ENCODE results near the gene FBXO47. TPM values are rescaled to one million over a fixed set of nuclear protein-coding genes. Genes with fewer than 3 reads are reported as not detected.
"Not testable (repeated sequence)": the region's sequence is repeated elsewhere in the genome, so short reads cannot be mapped to it uniquely, and the experiment has no call there.

FBXO47 gene
- polyA plus RNA-seq, 1 donor from 2014 or later, result not detected

GRCh38 chr17:38920374-38921291 lies 46.6 kb downstream of the FBXO47 start:
- Mint-ChIP-seq H3K9me3 (no peaks in the 10 kb centered on the region), H3K4me1 (peaks cover 10 to 21% (median 20%) of the 10 kb centered on the region in 3 donors), H3K27ac (peak overlapping the region; percentile 56 to 94 (median 58)), H3K4me3 (peak overlapping the region in 2 of 4 donors; percentile 25 to 65), H3K27me3 (no peaks in the 10 kb centered on the region), H3K36me3 (peaks cover 5% of the 10 kb centered on the region)

DNA sequence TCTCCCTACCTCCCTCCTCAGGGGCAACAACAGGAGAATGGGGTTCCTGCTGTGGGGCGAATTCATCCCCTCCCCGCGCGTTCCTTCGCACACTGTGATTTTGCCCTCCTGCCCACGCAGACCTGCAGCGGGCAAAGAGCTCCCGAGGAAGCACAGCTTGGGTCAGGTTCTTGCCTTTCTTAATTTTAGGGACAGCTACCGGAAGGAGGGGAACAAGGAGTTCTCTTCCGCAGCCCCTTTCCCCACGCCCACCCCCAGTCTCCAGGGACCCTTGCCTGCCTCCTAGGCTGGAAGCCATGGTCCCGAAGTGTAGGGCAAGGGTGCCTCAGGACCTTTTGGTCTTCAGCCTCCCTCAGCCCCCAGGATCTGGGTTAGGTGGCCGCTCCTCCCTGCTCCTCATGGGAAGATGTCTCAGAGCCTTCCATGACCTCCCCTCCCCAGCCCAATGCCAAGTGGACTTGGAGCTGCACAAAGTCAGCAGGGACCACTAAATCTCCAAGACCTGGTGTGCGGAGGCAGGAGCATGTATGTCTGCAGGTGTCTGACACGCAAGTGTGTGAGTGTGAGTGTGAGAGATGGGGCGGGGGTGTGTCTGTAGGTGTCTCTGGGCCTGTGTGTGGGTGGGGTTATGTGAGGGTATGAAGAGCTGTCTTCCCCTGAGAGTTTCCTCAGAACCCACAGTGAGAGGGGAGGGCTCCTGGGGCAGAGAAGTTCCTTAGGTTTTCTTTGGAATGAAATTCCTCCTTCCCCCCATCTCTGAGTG lies 47.7 kb downstream of the FBXO47 start:
- Mint-ChIP-seq H3K27me3 (no peaks in the 10 kb centered on the region), H3K4me1 (peaks cover 10 to 15% (median 15%) of the 10 kb centered on the region in 3 donors), H3K36me3 (peaks cover 5% of the 10 kb centered on the region), H3K27ac (peak overlapping the region in 1 of 3 donors; percentile 13), H3K4me3 (no peak overlapping the region), H3K9me3 (no peaks in the 10 kb centered on the region)

DNA sequence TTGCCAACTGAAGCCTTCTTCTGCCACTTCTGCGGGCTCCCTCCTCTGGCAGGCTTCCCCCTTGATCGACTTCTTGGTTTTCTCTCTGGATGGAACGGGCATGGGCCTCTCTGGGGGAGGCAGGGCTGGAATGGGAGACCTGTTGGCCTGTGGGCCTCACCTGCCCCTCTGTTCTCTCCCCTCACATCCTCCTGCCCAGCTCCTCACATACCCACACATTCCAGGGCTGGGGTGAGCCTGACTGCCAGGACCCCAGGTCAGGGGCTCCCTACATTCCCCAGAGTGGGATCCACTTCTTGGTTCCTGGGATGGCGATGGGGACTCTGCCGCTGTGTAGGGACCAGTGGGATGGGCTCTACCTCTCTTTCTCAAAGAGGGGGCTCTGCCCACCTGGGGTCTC lies 48.3 kb downstream of the FBXO47 start:
- Mint-ChIP-seq H3K36me3 (peaks cover 5% of the 10 kb centered on the region), H3K4me1 (peaks cover 10 to 15% (median 15%) of the 10 kb centered on the region in 3 donors), H3K27me3 (no peaks in the 10 kb centered on the region), H3K4me3 (no peak overlapping the region), H3K27ac (no peak overlapping the region), H3K9me3 (no peaks in the 10 kb centered on the region)

DNA sequence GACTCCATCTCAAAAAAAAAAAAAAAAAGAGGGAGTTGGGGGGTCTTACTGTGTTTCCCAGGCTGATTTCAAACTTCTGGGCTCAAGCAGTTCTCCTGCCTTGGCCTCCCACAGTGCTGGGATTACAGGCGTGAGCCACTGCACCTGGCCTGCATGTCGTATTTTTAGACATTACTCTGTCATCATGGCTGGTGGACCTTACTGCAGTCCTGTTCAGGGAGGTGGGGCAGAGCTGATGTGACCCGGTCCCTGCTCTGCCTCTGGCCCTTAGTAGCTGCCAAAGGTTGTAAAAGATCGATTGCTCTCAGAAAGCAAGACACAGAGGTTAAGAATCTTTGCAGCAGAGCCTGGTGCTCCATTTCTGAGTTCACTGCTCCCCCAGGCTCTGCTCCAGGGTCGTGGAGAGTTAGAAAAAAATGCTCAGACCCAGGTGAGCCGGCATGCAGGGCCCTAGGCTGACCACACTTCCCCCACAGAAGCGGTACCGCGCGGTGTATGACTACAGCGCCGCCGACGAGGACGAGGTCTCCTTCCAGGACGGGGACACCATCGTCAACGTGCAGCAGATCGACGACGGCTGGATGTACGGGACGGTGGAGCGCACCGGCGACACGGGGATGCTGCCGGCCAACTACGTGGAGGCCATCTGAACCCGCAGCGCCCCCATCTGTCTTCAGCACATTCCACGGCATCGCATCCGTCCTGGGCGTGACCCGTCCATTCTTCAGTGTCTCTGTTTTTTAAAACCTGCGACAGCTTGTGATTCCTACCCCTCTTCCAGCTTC lies 48.9 kb downstream of the FBXO47 start:
- Mint-ChIP-seq H3K36me3 (peaks cover 5% of the 10 kb centered on the region), H3K4me3 (no peak overlapping the region), H3K9me3 (no peaks in the 10 kb centered on the region), H3K27ac (no peak overlapping the region), H3K4me1 (peaks cover 10 to 15% (median 13%) of the 10 kb centered on the region in 3 donors), H3K27me3 (no peaks in the 10 kb centered on the region)

- H3K4me3 Mint-ChIP-seq, result no peak overlapping the region
- no peaks in the 10 kb centered on the region for H3K9me3 Mint-ChIP-seq
- H3K27me3 Mint-ChIP-seq, result no peaks in the 10 kb centered on the region
- H3K36me3 Mint-ChIP-seq, result peaks cover 5% of the 10 kb centered on the region
- H3K4me1 Mint-ChIP-seq, result peaks cover 9 to 15% (median 13%) of the 10 kb centered on the region in 3 donors
- peak overlapping the region in 1 of 3 donors; percentile 25 for H3K27ac Mint-ChIP-seq
Observed at GRCh38 chr17:38917259-38917658, 49.9 kb downstream of the FBXO47 start.

DNA sequence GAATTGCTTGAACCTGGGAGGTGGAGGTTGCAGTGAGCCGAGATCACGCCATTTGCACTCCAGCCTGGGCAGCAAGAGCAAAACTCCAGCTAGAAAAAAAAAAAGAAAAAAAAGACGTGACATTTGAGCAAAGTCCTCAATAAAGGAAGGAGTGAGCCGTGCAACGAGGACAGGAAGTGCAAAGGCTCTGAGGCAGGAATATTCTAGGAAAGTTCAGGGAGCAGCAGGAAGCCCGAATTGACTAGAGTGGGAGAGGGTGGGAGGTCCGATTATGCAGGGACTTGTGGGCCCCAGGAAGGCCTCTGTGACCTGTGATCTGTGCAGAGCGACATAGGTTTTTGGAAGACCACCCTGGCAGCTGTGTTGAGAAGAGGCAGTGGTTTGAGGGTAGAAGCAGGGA lies 50.4 kb downstream of the FBXO47 start:
- Mint-ChIP-seq H3K27me3 (no peaks in the 10 kb centered on the region), H3K4me1 (peaks cover 4 to 13% (median 11%) of the 10 kb centered on the region in 3 donors), H3K9me3 (no peaks in the 10 kb centered on the region), H3K36me3 (peaks cover 5% of the 10 kb centered on the region), H3K27ac (peak overlapping the region in 1 of 3 donors; percentile 25), H3K4me3 (no peak overlapping the region)

- peaks cover 5% of the 10 kb centered on the region for H3K36me3 Mint-ChIP-seq
- peaks cover 0 to 6% (median 3%) of the 10 kb centered on the region in 3 donors for H3K4me1 Mint-ChIP-seq
- no peaks in the 10 kb centered on the region for H3K9me3 Mint-ChIP-seq
- H3K27me3 Mint-ChIP-seq, result no peaks in the 10 kb centered on the region
- H3K27ac Mint-ChIP-seq, result no peak overlapping the region
- H3K4me3 Mint-ChIP-seq, result no peak overlapping the region
Observed at GRCh38 chr17:38915639-38915995, 51.6 kb downstream of the FBXO47 start.

DNA sequence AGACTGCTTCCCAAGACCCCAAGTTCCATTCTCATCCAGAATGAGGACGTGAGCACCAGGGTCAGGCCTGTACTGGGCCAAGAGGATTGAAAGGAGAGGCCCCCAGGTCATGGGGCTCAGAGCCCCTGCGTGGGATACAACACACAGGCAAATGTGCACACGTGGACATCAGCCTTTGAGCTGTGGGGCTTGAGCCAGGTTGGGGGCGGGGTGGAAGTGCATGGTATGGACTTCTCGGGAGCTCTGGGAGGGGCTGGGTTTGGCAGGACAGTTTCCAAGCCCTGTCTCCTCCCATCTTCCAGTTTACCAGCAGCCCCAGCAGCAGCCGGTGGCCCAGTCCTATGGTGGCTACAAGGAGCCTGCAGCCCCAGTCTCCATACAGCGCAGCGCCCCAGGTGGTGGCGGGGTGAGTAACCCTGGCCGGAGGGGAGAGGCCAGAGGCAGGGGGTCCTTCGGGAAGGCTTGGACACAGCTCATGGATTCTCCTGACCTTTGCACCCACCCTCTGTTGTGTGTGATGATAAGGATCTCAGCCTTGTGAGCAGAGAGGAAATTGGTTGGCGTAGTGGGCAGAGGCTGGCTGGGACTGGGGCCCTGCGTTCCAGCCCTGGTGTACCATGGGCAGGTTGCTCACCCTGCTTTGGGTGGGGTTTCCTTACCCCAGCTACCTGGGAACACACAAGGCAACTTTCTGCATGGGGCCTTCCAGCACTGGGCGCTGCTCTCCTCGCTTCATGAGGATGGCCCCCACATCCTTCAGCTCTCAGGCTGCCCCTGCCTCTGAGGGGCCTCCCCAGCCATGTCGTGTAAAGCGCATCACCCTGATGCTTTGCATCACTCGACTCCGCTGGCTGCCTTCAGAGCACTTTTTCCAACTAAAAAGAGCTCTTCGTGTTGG lies 52.2 kb downstream of the FBXO47 start:
- Mint-ChIP-seq H3K27me3 (no peaks in the 10 kb centered on the region), H3K4me3 (no peak overlapping the region), H3K4me1 (peaks cover 0 to 6% (median 1%) of the 10 kb centered on the region in 3 donors), H3K27ac (no peak overlapping the region), H3K9me3 (no peaks in the 10 kb centered on the region), H3K36me3 (peaks cover 4% of the 10 kb centered on the region)

DNA sequence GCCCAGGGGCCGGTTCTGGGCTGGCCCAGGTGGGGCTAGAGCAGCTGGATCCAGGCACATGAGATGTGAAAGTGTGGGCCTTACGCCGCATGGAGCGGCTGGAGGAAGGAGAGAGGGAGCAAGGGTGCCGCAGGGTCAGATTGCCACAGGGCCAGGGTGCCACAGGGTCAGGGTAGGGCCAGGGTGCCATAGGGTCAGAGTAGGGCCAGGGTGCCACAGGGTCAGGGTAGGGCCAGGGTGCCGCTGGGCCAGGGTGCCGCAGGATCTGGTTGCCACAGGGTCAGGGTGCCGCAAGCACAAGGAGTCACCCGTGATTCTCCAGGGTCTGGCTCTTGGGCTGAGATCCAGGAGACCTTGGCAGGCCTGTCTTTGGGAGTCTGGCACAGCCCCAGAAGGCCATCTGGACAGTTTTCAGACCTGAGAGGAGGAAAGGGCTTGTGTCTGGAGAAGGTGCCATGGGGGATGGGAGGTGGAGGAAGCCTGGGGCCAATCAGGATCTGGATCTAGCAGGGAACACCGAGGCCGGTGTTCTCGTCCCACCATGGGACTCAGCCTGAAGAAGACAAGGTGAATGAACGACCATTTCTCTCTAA lies 54.9 kb downstream of the FBXO47 start:
- H3K4me3 Mint-ChIP-seq, result no peak overlapping the region
- no peaks in the 10 kb centered on the region for H3K9me3 Mint-ChIP-seq
- no peaks in the 10 kb centered on the region for H3K27me3 Mint-ChIP-seq
- peaks cover 1% of the 10 kb centered on the region for H3K36me3 Mint-ChIP-seq
- H3K4me1 Mint-ChIP-seq, result peaks cover 1 to 8% (median 6%) of the 10 kb centered on the region in 3 donors
- peak overlapping the region in 2 of 3 donors; percentile 39 to 53 for H3K27ac Mint-ChIP-seq

DNA sequence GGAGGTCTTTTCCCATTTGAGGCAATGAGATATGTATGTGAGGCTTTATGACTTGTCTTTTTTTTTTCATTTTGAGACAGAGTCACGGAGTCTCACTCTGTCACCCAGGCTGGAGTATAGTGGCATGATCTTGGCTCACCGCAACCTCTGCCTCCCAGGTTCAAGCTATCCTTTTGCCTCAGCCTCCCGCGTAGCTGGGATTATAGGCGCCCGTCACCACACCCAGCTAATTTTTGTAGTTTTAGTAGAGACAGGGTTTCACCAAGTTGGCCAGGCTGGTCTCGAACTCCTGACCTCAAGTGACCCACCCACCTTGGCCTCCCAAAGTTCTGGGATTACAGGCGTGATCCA lies 55.5 kb downstream of the FBXO47 start:
- Mint-ChIP-seq H3K4me1 (peaks cover 3 to 12% (median 12%) of the 10 kb centered on the region in 3 donors), H3K27ac (peak overlapping the region in 1 of 3 donors; percentile 35)
- H3K36me3 Mint-ChIP-seq, H3K4me3 Mint-ChIP-seq, H3K9me3 Mint-ChIP-seq, H3K27me3 Mint-ChIP-seq: not testable (repeated sequence)

DNA sequence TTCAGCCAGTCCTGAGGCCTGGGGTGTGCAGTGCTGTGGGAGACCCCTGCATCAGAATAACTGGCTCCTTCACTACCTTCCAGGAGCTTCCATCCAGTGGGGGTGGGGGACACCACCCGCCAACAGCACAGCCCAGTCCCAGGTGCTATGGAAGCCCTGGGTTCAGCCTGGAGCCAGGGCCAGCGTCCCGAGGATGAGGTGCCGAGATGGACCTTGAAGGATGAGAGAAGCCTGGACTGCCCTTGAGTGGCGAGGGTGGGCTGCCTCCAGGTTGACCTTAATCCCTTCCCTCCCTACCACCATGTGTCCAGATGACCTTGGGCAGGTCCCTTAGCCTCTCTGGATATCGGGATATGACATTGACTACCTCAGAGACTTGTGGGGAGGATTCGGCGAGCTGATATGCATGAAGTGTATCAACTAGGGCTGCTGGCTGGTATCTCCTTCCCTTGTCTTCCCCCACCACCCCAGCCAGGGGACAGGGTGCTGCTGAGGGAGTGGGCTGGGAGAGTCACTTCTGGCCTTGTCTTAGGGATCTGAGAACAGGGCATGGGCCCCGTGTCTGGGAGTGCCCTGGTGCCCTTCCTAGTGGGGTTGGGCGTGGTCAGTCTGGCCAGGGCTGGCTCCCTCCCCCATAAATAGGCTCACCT lies 56.0 kb downstream of the FBXO47 start:
- H3K36me3 Mint-ChIP-seq, result peaks cover 1% of the 10 kb centered on the region
- no peaks in the 10 kb centered on the region for H3K9me3 Mint-ChIP-seq
- peaks cover 3 to 15% (median 13%) of the 10 kb centered on the region in 3 donors for H3K4me1 Mint-ChIP-seq
- no peaks in the 10 kb centered on the region for H3K27me3 Mint-ChIP-seq
- no peak overlapping the region for H3K4me3 Mint-ChIP-seq
- no peak overlapping the region for H3K27ac Mint-ChIP-seq

GRCh38 chr17:38910325-38910724 lies 56.9 kb downstream of the FBXO47 start:
- H3K27ac Mint-ChIP-seq, result peak overlapping the region in 1 of 3 donors; percentile 25
- H3K4me1 Mint-ChIP-seq, result peaks cover 9 to 21% (median 16%) of the 10 kb centered on the region in 3 donors
- no peaks in the 10 kb centered on the region for H3K27me3 Mint-ChIP-seq
- H3K36me3 Mint-ChIP-seq, result no peaks in the 10 kb centered on the region
- H3K4me3 Mint-ChIP-seq, result no peak overlapping the region
- no peaks in the 10 kb centered on the region for H3K9me3 Mint-ChIP-seq

GRCh38 chr17:38908676-38909181 lies 58.5 kb downstream of the FBXO47 start:
- no peak overlapping the region for H3K4me3 Mint-ChIP-seq
- H3K27me3 Mint-ChIP-seq, result no peaks in the 10 kb centered on the region
- H3K4me1 Mint-ChIP-seq, result peaks cover 12 to 24% (median 18%) of the 10 kb centered on the region in 3 donors
- peak overlapping the region in 2 of 3 donors; percentile 4 to 31 for H3K27ac Mint-ChIP-seq
- no peaks in the 10 kb centered on the region for H3K36me3 Mint-ChIP-seq
- no peaks in the 10 kb centered on the region for H3K9me3 Mint-ChIP-seq
